Measurements from ENCODE around the gene RBM38. TPM values are rescaled to one million over a fixed set of nuclear protein-coding genes. Genes with fewer than 3 reads are reported as not detected.

RBM38 gene
- total and polyA plus RNA-seq, 2 of the 13 experiments (the other 11 are each of a cell fraction or from before 2014, with no cell fraction given): 24.2 to 34.2 TPM

- TF ChIP-seq ZBTB40 (IDR thresholded peaks at IDR 0.05) (no peak), ZBTB40 (CRISPR knock-in tag; IDR thresholded peaks at IDR 0.05) (no peak), ZNF251 (CRISPR knock-in tag; IDR thresholded peaks at IDR 0.05) (no peak), HIC2 (CRISPR knock-in tag; IDR thresholded peaks at IDR 0.05; ENCODE audit: low read depth) (peak; percentile 99), HNF4A (CRISPR knock-in tag; IDR thresholded peaks at IDR 0.05) (peak; percentile 94), NFE2 (CRISPR knock-in tag; IDR thresholded peaks at IDR 0.05) (no peak), GATAD1 (CRISPR knock-in tag; IDR thresholded peaks at IDR 0.05) (no peak)
These were observed 37.3 kb downstream of the RBM38 start (continued) for GRCh38 chr20:57428324-57429158.
